GM18520 (cell line): ENCODE data around the gene BCAR1.
"Not testable (repeated sequence)": the region's sequence is repeated elsewhere in the genome, so short reads cannot be mapped to it uniquely, and the experiment has no call there.

ENCODE experiments used
- ATAC-seq: cut with Tn5 transposase; IDR thresholded peaks from one replicate; pipeline ENCODE4 v1.9.1; 2021; ENCODE audit not compliant: unreplicated experiment

BCAR1 gene

GRCh38 chr16:75225678-75226515 lies 25.5 kb downstream of the BCAR1 start:
- ATAC-seq, result no peak

- ATAC-seq, result no peak
These were observed 26.3 kb downstream of the BCAR1 start for GRCh38 chr16:75225092-75225491.

GRCh38 chr16:75224306-75225082 lies 26.9 kb downstream of the BCAR1 start:
- ATAC-seq, result no peak

- ATAC-seq, result not testable (repeated sequence)
These were observed 28.3 kb downstream of the BCAR1 start for GRCh38 chr16:75223129-75223528.

GRCh38 chr16:75222271-75222783 lies 29.1 kb downstream of the BCAR1 start:
- no peak for ATAC-seq

GRCh38 chr16:75219838-75220237 lies 31.6 kb downstream of the BCAR1 start:
- no peak for ATAC-seq

- ATAC-seq, result no peak
These were observed 32.3 kb downstream of the BCAR1 start for GRCh38 chr16:75219088-75219487.

GRCh38 chr16:75218256-75219076 lies 33.0 kb downstream of the BCAR1 start, which contains the start of gene CTRB1:
Gene CTRB1 (plus strand): TSS chr16:75218988. CDS start chr16:75219008, 20 bp downstream.
- peak; percentile 62 for ATAC-seq

- no peak for ATAC-seq
These were observed 34.0 kb downstream of the BCAR1 start for GRCh38 chr16:75217389-75217851.

- no peak for ATAC-seq
These were observed 34.8 kb downstream of the BCAR1 start for GRCh38 chr16:75216576-75216975.

- no peak for ATAC-seq
These were observed 35.3 kb downstream of the BCAR1 start for GRCh38 chr16:75216127-75216526.

- not testable (repeated sequence) for ATAC-seq
These were observed 40.1 kb downstream of the BCAR1 start for GRCh38 chr16:75211286-75211685.

GRCh38 chr16:75209944-75210343 lies 41.5 kb downstream of the BCAR1 start:
- no peak for ATAC-seq

- not testable (repeated sequence) for ATAC-seq
These were observed 41.9 kb downstream of the BCAR1 start for GRCh38 chr16:75209514-75209913.

GRCh38 chr16:75208861-75209505 lies 42.4 kb downstream of the BCAR1 start:
- no peak for ATAC-seq

GRCh38 chr16:75208242-75208825 lies 43.1 kb downstream of the BCAR1 start:
- no peak for ATAC-seq

- ATAC-seq, result no peak
These were observed 43.6 kb downstream of the BCAR1 start for GRCh38 chr16:75207831-75208230.

- ATAC-seq, result no peak
These were observed 44.5 kb downstream of the BCAR1 start, which contains the start of gene CTRB2 for GRCh38 chr16:75206749-75207451. Gene CTRB2 (minus strand): TSS chr16:75207161. CDS start chr16:75207141, 20 bp downstream.
